22Rv1 (cell line): Measurements from ENCODE around the gene TUT7.
"Not testable (repeated sequence)": the region's sequence is repeated elsewhere in the genome, so short reads cannot be mapped to it uniquely, and the experiment has no call there.

Source experiments
- ZFX ChIP-seq: fragments of 450-650 bp; IDR thresholded peaks from 2 replicates; pipeline ENCODE4 v1.6.1; 2017; ENCODE audit warnings: antibody characterized with exemption, borderline replicate concordance
- TF ChIP-seq, protein P1 (sequence below): fragments of 450-650 bp; IDR thresholded peaks from 2 replicates; pipeline ENCODE4 v1.5.1; 2017; ENCODE audit warnings: mild to moderate bottlenecking

DNA sequence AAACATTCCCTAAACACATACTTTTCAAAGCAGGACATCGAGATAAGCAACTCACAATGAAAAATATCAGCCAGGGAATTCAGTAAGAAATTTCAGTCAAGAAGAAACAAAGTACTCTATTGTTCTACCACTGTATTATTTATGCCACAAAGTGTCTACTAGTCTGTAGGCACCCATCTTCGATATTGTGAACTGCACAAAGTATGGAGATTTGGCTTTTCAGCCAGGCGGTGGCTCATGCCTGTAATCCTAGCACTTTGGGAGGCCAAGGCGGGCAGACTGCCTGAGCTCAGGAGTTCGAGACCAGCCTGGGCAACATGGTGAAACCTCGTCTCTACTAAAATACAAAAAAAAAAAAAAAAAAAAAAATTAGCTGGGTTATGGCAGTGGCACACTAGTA lies 63.9 kb downstream of the TUT7 start:
- TF ChIP-seq, protein P1, sequence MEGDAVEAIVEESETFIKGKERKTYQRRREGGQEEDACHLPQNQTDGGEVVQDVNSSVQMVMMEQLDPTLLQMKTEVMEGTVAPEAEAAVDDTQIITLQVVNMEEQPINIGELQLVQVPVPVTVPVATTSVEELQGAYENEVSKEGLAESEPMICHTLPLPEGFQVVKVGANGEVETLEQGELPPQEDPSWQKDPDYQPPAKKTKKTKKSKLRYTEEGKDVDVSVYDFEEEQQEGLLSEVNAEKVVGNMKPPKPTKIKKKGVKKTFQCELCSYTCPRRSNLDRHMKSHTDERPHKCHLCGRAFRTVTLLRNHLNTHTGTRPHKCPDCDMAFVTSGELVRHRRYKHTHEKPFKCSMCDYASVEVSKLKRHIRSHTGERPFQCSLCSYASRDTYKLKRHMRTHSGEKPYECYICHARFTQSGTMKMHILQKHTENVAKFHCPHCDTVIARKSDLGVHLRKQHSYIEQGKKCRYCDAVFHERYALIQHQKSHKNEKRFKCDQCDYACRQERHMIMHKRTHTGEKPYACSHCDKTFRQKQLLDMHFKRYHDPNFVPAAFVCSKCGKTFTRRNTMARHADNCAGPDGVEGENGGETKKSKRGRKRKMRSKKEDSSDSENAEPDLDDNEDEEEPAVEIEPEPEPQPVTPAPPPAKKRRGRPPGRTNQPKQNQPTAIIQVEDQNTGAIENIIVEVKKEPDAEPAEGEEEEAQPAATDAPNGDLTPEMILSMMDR = not testable (repeated sequence)
- TF ChIP-seq ZFX = not testable (repeated sequence)
